SU-DHL-6 (cell line): Measurements from ENCODE around the gene DCAF10.

ENCODE experiments used
- CTCF ChIP-seq: fragments of 200-600 bp; sonication (generic); IDR thresholded peaks from one replicate; pipeline ENCODE4 v1.5.1; 2017; ENCODE audit warnings: antibody characterized with exemption, mild to moderate bottlenecking, low read length, moderate library complexity; ENCODE audit not compliant: insufficient read depth, poor library complexity, severe bottlenecking
- EZH2phosphoT487 ChIP-seq: fragments of 200-600 bp; sonication (generic), shearing (Covaris generic); conservative IDR thresholded peaks from 2 replicates; pipeline ENCODE4 v1.6.1; 2018; ENCODE audit warnings: mild to moderate bottlenecking, antibody characterized with exemption, low read length, moderate library complexity, mixed read lengths

DNA sequence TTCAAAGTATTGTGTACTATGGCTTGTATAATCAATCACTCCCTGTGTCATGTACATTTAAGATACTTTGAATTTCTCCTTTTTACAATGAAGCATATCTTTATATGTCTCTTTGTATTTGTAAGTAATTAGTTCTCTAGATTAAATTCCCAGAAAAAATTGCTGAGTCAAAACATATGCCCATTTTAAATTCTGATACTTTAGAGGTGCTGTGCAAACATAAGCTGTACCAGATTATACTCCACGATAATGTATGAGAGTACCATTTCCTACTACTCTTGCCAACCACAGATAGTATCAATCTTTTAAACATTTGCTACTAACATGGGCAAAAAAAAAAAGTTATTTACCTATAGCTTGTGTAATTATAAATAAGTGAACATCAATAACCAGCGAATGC lies 18.3 kb downstream of the DCAF10 start:
- TF ChIP-seq CTCF (no peak), EZH2phosphoT487 (no peak)
